ENCODE results near the gene KLHL24. TPM values are rescaled to one million over a fixed set of nuclear protein-coding genes. Genes with fewer than 3 reads are reported as not detected.
"Not testable (repeated sequence)": the region's sequence is repeated elsewhere in the genome, so short reads cannot be mapped to it uniquely, and the experiment has no call there.

The KLHL24 gene, protein sequence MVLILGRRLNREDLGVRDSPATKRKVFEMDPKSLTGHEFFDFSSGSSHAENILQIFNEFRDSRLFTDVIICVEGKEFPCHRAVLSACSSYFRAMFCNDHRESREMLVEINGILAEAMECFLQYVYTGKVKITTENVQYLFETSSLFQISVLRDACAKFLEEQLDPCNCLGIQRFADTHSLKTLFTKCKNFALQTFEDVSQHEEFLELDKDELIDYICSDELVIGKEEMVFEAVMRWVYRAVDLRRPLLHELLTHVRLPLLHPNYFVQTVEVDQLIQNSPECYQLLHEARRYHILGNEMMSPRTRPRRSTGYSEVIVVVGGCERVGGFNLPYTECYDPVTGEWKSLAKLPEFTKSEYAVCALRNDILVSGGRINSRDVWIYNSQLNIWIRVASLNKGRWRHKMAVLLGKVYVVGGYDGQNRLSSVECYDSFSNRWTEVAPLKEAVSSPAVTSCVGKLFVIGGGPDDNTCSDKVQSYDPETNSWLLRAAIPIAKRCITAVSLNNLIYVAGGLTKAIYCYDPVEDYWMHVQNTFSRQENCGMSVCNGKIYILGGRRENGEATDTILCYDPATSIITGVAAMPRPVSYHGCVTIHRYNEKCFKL
- total RNA-seq: 1 to 10 TPM; 6.7 to 8.0 TPM

GRCh38 chr3:183635431-183636220, at the start of gene KLHL24:
TSS of gene KLHL24 (plus strand) at chr3:183635623. CDS start at chr3:183650357, 14,734 bp downstream.
- no peaks in the 10 kb centered on the region for H3K27me3 Mint-ChIP-seq
- no peaks in the 10 kb centered on the region for H3K9me3 Mint-ChIP-seq
- peaks cover 21% of the 10 kb centered on the region for H3K4me1 Mint-ChIP-seq
- peak within 1 kb of the TSS; percentile 94 for H3K27ac Mint-ChIP-seq
- peaks cover 2% of the 10 kb centered on the region for H3K36me3 Mint-ChIP-seq
- peak within 1 kb of the TSS; percentile 87 for H3K4me3 Mint-ChIP-seq
- peak; percentile 92 for DNase-seq

- H3K36me3 Mint-ChIP-seq: no peaks in the 10 kb centered on the region
- no peak overlapping the region for H3K4me3 Mint-ChIP-seq
Measured at GRCh38 chr3:183586477-183586876, 48.9 kb upstream of the KLHL24 start.

GRCh38 chr3:183587336-183587735, 48.1 kb upstream of the KLHL24 start:
- peak overlapping the region; percentile 59 for H3K27ac Mint-ChIP-seq
- peaks cover 19% of the 10 kb centered on the region for H3K4me1 Mint-ChIP-seq
- DNase-seq: no peak
- H3K4me3 Mint-ChIP-seq: no peak overlapping the region
- no peaks in the 10 kb centered on the region for H3K9me3 Mint-ChIP-seq
- no peaks in the 10 kb centered on the region for H3K27me3 Mint-ChIP-seq
- no peaks in the 10 kb centered on the region for H3K36me3 Mint-ChIP-seq

More at GRCh38 chr3:183586477-183586876, 48.9 kb upstream of the KLHL24 start:
- Mint-ChIP-seq H3K4me1 (peaks cover 12% of the 10 kb centered on the region), H3K27ac (no peak overlapping the region), H3K9me3 (no peaks in the 10 kb centered on the region), H3K27me3 (peaks cover 1% of the 10 kb centered on the region)
- DNase-seq: no peak

DNA sequence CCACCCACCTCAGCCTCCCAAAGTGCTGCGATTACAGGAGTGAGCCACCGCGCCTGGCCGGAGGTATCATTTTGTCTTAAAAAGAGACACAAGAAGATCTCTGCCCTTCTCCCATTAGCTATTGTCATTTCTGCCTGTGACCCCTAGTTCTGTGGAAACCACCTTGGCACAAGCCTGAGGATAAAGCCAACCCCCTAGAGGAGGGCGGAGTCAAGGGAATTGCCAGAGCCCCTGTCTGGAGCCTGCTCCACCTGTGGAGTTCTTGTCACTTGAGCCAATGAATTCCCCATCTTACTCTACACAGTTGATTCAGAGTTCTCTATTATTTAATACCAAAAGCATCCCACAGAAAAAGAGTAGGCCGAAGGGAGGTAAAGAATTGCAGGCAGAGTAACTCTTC, 45.0 kb upstream of the KLHL24 start:
- H3K4me3 Mint-ChIP-seq: no peak overlapping the region
- H3K36me3 Mint-ChIP-seq: no peaks in the 10 kb centered on the region
- peak overlapping the region; percentile 43 for H3K27ac Mint-ChIP-seq
- H3K27me3 Mint-ChIP-seq: no peaks in the 10 kb centered on the region
- DNase-seq: no peak
- no peaks in the 10 kb centered on the region for H3K9me3 Mint-ChIP-seq
- peaks cover 19% of the 10 kb centered on the region for H3K4me1 Mint-ChIP-seq

DNA sequence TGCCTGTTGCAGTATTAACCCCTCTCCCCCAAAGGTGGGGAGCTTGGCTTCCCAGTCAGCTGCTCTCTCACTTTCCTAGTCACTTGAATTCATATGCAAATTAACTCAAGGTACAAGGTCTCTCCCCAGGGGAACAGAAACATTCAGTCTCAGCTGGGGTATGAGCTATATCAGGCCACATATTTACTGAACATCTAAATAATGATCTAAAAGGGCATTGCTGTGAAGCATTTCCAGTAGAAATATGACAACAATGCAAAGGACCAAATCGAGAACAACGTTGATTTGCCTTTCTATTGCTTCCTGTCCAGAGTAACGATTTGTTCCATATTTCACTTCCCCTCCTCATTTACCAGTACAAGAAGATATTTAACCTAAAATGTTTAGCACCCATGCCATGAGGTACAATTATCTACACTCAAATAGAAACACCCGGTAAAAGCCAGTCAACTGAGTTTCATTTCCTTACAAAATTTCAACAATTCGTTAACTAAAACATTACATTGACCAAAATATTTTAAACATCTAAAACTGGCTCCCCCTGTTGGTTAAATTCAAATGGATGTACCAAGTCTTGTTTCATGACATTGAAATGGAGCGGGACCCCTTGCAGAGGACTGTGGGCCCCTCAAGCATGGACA, 43.4 kb upstream of the KLHL24 start:
- peaks cover 4% of the 10 kb centered on the region for H3K9me3 Mint-ChIP-seq

GRCh38 chr3:183592821-183593220, 42.6 kb upstream of the KLHL24 start:
- Mint-ChIP-seq H3K4me1 (peaks cover 7% of the 10 kb centered on the region), H3K9me3 (peaks cover 6% of the 10 kb centered on the region), H3K4me3 (no peak overlapping the region), H3K27ac (no peak overlapping the region), H3K27me3 (no peaks in the 10 kb centered on the region), H3K36me3 (no peaks in the 10 kb centered on the region)
- DNase-seq: no peak

More for the DNA sequence above, 43.4 kb upstream of the KLHL24 start:
- Mint-ChIP-seq H3K27me3 (no peaks in the 10 kb centered on the region), H3K4me3 (peak overlapping the region; percentile 16), H3K27ac (peak overlapping the region; percentile 26), H3K4me1 (peaks cover 12% of the 10 kb centered on the region), H3K36me3 (no peaks in the 10 kb centered on the region)
- no peak for DNase-seq

DNA sequence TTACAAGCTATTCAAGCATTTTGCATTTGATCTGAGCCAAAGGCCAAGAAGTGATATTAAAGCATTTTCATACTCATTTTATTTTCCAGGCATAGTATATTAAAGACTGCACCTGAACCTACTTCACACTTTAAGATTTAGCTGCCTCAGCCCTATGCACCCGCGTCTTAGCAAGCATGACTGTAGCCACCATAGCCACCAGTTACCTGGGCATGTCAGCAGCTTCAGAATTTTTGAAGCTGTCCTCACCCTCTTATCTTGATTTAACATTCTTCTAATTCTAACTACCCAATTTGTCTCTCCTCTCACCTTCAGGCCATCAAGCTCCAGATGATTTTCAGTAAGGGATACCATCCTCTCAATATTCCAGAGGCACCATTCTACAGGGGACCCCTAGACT, 40.8 kb upstream of the KLHL24 start:
- Mint-ChIP-seq H3K36me3 (peaks cover 7% of the 10 kb centered on the region), H3K27ac (no peak overlapping the region), H3K4me3 (no peak overlapping the region), H3K4me1 (peaks cover 7% of the 10 kb centered on the region), H3K27me3 (no peaks in the 10 kb centered on the region), H3K9me3 (peaks cover 14% of the 10 kb centered on the region)
- DNase-seq: no peak

DNA sequence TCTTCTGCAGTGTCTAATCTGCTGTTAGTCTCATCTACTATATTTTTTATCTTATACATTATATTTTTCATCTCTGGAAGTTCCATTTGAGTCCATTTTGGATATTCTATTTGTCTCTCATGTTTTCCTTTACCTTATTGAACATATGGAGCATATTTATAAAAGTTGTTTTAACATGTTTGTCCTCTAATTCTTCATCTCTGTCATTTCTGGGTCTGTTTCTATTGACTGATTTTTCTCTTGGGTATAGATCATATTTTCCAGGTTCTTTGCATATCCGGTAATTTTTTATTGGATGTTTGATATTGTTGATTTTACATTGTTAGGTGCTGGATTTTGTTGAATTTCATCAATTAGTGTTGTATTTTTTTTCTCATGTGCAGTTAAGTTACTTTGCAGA, 37.5 kb upstream of the KLHL24 start:
- Mint-ChIP-seq H3K4me1 (no peaks in the 10 kb centered on the region), H3K9me3 (peaks cover 14% of the 10 kb centered on the region), H3K4me3 (no peak overlapping the region), H3K27ac (no peak overlapping the region), H3K36me3 (peaks cover 7% of the 10 kb centered on the region), H3K27me3 (no peaks in the 10 kb centered on the region)
- DNase-seq: no peak

DNA sequence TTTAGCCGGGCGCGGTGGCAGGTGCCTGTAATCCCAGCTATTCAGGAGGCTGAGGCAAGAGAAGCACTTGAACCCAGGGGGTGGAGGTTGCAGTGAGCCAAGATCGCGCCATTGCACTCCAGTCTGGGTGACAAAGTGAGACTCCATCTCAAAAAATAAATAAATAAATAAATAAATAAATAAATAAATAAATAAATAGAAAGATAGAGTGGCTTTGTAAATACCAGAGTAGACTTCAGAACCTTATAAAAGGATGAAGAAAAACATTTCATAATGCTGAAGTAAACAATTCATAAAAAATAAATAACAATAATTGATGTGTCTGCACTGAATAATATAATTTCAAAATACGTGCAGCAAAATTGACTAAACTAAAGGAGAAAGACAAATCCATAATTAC, 24.1 kb upstream of the KLHL24 start:
- DNase-seq: not testable (repeated sequence)

GRCh38 chr3:183613366-183614285, 21.8 kb upstream of the KLHL24 start:
- Mint-ChIP-seq H3K36me3 (no peaks in the 10 kb centered on the region), H3K9me3 (no peaks in the 10 kb centered on the region)

More for the DNA sequence above, 24.1 kb upstream of the KLHL24 start:
- not testable (repeated sequence) for H3K4me3 Mint-ChIP-seq, H3K4me1 Mint-ChIP-seq, H3K36me3 Mint-ChIP-seq, H3K9me3 Mint-ChIP-seq, H3K27me3 Mint-ChIP-seq, H3K27ac Mint-ChIP-seq

DNA sequence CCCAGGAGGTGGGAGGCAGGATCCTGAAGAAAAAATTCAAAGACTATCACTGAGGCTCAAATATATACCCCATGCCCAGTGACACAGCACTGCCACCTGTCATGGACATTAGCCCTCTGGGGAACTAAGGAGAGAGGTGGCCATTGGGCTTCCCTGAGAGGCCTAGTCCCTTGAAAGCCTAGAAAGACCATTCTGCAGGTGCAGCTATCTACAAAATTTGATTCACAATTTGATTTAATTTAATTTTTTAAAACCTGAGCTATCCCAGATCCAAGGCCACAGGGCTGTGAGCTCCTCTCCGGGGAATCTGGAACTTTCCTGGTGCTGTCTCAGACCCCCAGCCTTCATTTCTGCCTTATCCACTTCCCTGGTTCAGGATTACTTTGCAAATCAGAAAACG, 16.9 kb upstream of the KLHL24 start:
- Mint-ChIP-seq H3K4me3 (no peak overlapping the region), H3K9me3 (peaks cover 2% of the 10 kb centered on the region), H3K27ac (no peak overlapping the region), H3K27me3 (no peaks in the 10 kb centered on the region), H3K4me1 (no peaks in the 10 kb centered on the region), H3K36me3 (no peaks in the 10 kb centered on the region)
- no peak for DNase-seq

More at GRCh38 chr3:183613366-183614285, 21.8 kb upstream of the KLHL24 start:
- no peak for DNase-seq
- Mint-ChIP-seq H3K27me3 (no peaks in the 10 kb centered on the region), H3K4me1 (no peaks in the 10 kb centered on the region), H3K4me3 (no peak overlapping the region), H3K27ac (no peak overlapping the region)

GRCh38 chr3:183619010-183619409, 16.4 kb upstream of the KLHL24 start:
- no peak overlapping the region for H3K27ac Mint-ChIP-seq
- H3K36me3 Mint-ChIP-seq: no peaks in the 10 kb centered on the region
- no peaks in the 10 kb centered on the region for H3K27me3 Mint-ChIP-seq
- peaks cover 2% of the 10 kb centered on the region for H3K9me3 Mint-ChIP-seq
- no peak overlapping the region for H3K4me3 Mint-ChIP-seq
- DNase-seq: no peak
- no peaks in the 10 kb centered on the region for H3K4me1 Mint-ChIP-seq

DNA sequence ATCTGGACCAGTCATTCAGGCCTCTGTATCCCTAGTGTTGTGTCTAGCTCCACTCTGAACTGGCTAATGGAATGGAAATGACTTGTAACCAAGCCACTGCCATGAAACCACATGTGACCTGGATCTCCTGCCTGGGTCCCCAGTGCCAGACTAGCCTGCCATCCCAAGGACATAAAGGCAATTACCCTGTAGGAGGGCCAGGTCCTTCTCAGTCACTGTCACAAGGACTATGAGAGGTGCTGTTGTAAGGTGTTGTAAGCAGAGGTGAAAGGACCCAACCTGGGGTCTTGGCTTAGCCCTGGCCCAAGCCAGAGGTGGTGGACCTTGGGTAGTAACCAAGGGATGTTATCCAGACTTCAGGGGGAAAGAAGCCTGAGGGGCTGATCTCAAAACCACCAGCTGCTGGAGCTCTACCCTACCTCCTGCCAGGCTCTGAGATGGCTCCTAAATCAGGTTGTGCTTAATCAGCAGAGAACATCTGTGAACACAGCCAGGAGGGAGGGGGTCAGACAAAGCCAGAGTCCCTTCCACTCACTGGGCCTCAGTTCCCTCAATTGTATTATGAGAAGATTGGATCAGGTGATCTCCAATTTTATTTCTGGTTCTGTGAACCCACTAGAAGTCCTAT, 15.7 kb upstream of the KLHL24 start:
- H3K9me3 Mint-ChIP-seq: peaks cover 2% of the 10 kb centered on the region
- no peak overlapping the region for H3K4me3 Mint-ChIP-seq
- DNase-seq: no peak
- H3K27ac Mint-ChIP-seq: no peak overlapping the region
- H3K4me1 Mint-ChIP-seq: no peaks in the 10 kb centered on the region
- H3K27me3 Mint-ChIP-seq: no peaks in the 10 kb centered on the region
- no peaks in the 10 kb centered on the region for H3K36me3 Mint-ChIP-seq

- Mint-ChIP-seq H3K4me3 (no peak overlapping the region), H3K27ac (no peak overlapping the region), H3K4me1 (no peaks in the 10 kb centered on the region), H3K36me3 (no peaks in the 10 kb centered on the region), H3K9me3 (peaks cover 2% of the 10 kb centered on the region), H3K27me3 (no peaks in the 10 kb centered on the region)
- DNase-seq: no peak
Measured at GRCh38 chr3:183620252-183620628, 15.2 kb upstream of the KLHL24 start.
